Measurements from ENCODE around the gene GALNT9. TPM values are rescaled to one million over a fixed set of nuclear protein-coding genes. Genes with fewer than 3 reads are reported as not detected.

Gene GALNT9
- total RNA-seq, 1 donor from 2014 or later: not detected

GRCh38 chr12:132333273-132333672, 3.9 kb upstream of the GALNT9 start:
- FAIRE-seq (peak; percentile 73), DNase-seq (ENCODE audit: low read depth) (no peak)
- H3K4me3 ChIP-seq (ENCODE audit: low read depth, low read length): no peak overlapping the region
- H3K27me3 ChIP-seq (ENCODE audit: control insufficient read depth, insufficient read depth, low read length): no peaks in the 10 kb centered on the region
- TF ChIP-seq, protein P1, sequence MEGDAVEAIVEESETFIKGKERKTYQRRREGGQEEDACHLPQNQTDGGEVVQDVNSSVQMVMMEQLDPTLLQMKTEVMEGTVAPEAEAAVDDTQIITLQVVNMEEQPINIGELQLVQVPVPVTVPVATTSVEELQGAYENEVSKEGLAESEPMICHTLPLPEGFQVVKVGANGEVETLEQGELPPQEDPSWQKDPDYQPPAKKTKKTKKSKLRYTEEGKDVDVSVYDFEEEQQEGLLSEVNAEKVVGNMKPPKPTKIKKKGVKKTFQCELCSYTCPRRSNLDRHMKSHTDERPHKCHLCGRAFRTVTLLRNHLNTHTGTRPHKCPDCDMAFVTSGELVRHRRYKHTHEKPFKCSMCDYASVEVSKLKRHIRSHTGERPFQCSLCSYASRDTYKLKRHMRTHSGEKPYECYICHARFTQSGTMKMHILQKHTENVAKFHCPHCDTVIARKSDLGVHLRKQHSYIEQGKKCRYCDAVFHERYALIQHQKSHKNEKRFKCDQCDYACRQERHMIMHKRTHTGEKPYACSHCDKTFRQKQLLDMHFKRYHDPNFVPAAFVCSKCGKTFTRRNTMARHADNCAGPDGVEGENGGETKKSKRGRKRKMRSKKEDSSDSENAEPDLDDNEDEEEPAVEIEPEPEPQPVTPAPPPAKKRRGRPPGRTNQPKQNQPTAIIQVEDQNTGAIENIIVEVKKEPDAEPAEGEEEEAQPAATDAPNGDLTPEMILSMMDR (IDR thresholded peaks at IDR 0.05; ENCODE audit: insufficient read depth, low read length, severe bottlenecking): no peak
- no peaks in the 10 kb centered on the region for H3K36me3 ChIP-seq (ENCODE audit: control insufficient read depth, insufficient read depth, low read length)

DNA sequence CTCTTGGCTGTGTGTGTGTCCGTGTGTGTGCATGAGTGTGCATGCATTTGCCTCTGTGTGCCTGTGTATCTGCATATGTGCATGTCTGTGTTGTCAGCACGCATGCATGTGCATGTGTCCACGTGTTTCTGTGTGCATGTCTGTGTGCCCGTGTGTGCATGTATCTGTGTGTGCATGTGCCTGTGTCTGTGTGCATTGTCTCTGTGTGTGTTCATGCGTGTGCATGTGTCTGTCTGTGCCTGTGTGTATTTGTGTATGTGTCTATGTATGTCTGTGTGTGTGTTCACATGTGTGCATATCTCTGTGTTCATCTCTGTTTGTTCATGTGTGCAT, 1.1 kb upstream of the GALNT9 start:
- Histone ChIP-seq H3K36me3 (ENCODE audit: control insufficient read depth, insufficient read depth, low read length) (no peaks in the 10 kb centered on the region), H3K4me3 (ENCODE audit: low read depth, low read length) (no peak overlapping the region), H3K27me3 (ENCODE audit: control insufficient read depth, insufficient read depth, low read length) (no peaks in the 10 kb centered on the region)
- TF ChIP-seq, protein P1 (IDR thresholded peaks at IDR 0.05; ENCODE audit: insufficient read depth, low read length, severe bottlenecking): no peak
- FAIRE-seq (peak; percentile 97), DNase-seq (ENCODE audit: low read depth) (no peak)

GRCh38 chr12:132329720-132330548, 545 bp upstream of the GALNT9 start:
- Histone ChIP-seq H3K27me3 (ENCODE audit: control insufficient read depth, insufficient read depth, low read length) (no peaks in the 10 kb centered on the region), H3K4me3 (ENCODE audit: low read depth, low read length) (no peak overlapping the region), H3K36me3 (ENCODE audit: control insufficient read depth, insufficient read depth, low read length) (no peaks in the 10 kb centered on the region)
- DNase-seq (ENCODE audit: low read depth): no peak
- no peak for FAIRE-seq
- TF ChIP-seq, protein P1 (IDR thresholded peaks at IDR 0.05; ENCODE audit: insufficient read depth, low read length, severe bottlenecking): no peak

DNA sequence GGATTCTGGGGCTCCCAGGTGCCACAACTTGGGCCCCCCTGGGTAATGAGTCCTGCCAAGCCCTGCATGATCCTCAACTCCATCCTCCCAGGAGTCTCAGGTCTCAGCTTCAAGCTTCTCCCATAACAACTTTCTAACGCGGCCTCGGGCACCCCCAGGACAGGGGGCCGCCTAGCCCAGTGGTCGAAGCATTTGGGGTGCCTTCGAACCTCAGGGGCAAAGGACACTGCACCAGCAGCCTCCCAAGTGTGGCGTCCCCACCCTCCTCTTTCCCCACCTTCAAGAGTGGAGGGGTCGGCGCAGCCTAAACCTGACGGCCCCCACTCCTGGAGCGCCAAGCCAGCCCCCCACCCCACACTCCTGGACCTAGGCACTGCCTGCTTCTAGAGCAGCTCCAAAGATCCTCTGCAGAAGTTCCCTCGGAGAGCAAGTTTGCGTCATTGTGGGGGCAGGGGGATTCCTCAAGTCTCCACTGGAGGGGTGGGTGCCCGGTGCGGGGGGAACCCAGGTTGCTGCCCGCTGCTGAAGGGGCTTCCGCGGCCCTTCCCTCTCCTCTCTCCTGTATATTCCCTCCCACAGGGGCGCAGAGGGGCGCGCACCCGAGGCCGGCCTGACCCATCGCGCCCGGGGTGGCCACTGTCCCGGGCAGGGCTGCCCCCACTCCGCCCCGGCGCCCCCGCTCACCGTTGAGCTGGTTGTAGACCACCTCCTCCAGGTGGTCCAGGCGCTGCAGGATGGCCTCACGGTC, 933 bp downstream of the GALNT9 start:
- DNase-seq (ENCODE audit: low read depth) (no peak), FAIRE-seq (no peak)
- Histone ChIP-seq H3K36me3 (ENCODE audit: control insufficient read depth, insufficient read depth, low read length) (no peaks in the 10 kb centered on the region), H3K4me3 (ENCODE audit: low read depth, low read length) (no peak overlapping the region), H3K27me3 (ENCODE audit: control insufficient read depth, insufficient read depth, low read length) (no peaks in the 10 kb centered on the region)
- TF ChIP-seq, protein P1 (IDR thresholded peaks at IDR 0.05; ENCODE audit: insufficient read depth, low read length, severe bottlenecking): no peak

DNA sequence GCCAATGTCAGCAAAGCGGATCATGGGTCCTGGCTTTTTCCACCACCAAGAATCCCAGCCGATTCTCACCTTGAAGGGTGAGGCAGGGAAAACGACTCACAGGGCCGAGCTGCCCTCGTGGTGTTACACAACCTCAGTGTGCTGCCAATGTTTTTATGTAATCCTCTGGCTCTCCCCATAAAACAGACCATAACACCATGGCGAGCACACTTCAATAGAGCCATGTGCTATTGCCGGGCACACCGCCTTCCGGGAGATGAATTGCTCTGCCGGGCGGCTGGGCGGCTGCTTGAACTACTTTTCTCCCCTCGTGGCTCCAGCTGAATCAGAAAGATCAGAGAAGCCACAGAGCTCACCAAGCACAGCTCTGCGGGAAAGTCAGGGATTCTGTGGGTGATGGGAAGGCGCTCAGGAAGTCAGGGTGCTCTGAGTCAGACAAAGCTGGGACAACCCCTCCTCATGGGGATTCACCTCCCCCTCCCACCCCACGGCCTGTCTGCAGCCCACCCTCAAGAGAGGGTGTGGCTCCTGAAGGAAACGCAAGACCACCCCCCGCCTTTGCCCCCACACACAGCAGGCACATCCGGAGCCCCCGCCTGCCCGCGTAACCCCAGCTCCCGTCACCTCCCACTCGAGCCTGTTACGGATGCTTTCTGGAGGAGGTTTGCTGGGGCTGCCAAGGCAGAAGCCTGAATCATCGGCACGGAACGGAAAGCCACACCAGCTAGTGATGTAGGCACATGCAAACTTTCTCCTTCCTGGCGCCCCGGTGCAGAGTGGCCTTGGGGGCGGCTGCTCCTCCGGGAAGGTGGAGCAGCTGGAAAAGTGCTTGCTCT, 1.8 kb downstream of the GALNT9 start:
- DNase-seq (ENCODE audit: low read depth) (peak; percentile 28), FAIRE-seq (no peak)
- Histone ChIP-seq H3K36me3 (ENCODE audit: control insufficient read depth, insufficient read depth, low read length) (no peaks in the 10 kb centered on the region), H3K4me3 (ENCODE audit: low read depth, low read length) (no peak overlapping the region), H3K27me3 (ENCODE audit: control insufficient read depth, insufficient read depth, low read length) (no peaks in the 10 kb centered on the region)
- TF ChIP-seq, protein P1 (IDR thresholded peaks at IDR 0.05; ENCODE audit: insufficient read depth, low read length, severe bottlenecking): no peak
